AG04449 (cell line): ENCODE data around the gene CCDC126.

Source experiments
- CTCF ChIA-PET: fragments of 350-600 bp; formaldehyde crosslinking; extraction: SDS; loops from one replicate; lab custom pipeline; 2021; ENCODE audit warnings: antibody characterized with exemption; lab: Yijun Ruan, JAX
- POLR2A ChIA-PET: fragments of 400-600, 350-600 bp; formaldehyde crosslinking; extraction: SDS; loops from one replicate; lab custom pipeline; 2020; ENCODE audit warnings: antibody characterized with exemption, inconsistent platforms; lab: Yijun Ruan, JAX
- DNase-seq: peaks from one replicate; pipeline ENCODE4 v3.0.0-alpha.2; 2010; ENCODE audit warnings: low read depth, low spot score
- H3K4me3 ChIP-seq: 2 replicates; pipeline ENCODE4 v1.5.1; 2011; ENCODE audit warnings: low read depth, mild to moderate bottlenecking, control low read depth, low read length
- CTCF ChIP-seq: IDR thresholded peaks from one replicate; pipeline ENCODE4 v1.5.1; 2011; ENCODE audit warnings: mild to moderate bottlenecking, moderate library complexity, low read length, control low read depth, inconsistent platforms; ENCODE audit not compliant: insufficient read depth; ENCODE audit errors: missing control alignments

The CCDC126 gene

GRCh38 chr7:23604296-23604640 lies 7.1 kb downstream of the CCDC126 start:
- POLR2A ChIA-PET, result no interaction called here
- DNase-seq, result no peak
- TF ChIP-seq CTCF, result no peak
- no peak overlapping the region for H3K4me3 ChIP-seq
- CTCF ChIA-PET, result no interaction called here

GRCh38 chr7:23607130-23607529 lies 9.9 kb downstream of the CCDC126 start:
- no peak for DNase-seq
- POLR2A ChIA-PET, result no interaction called here
- H3K4me3 ChIP-seq, result no peak overlapping the region
- no peak for TF ChIP-seq CTCF
- CTCF ChIA-PET, result interaction anchor here (0.8 to 2.6 kb wide), 3 partner anchors 10 to 90 kb away, joined by 3 to 5 read pairs (median 4); no protein-coding TSS in a partner anchor

- DNase-seq, result no peak
- H3K4me3 ChIP-seq, result no peak overlapping the region
- TF ChIP-seq CTCF, result no peak
- CTCF ChIA-PET, result interaction anchor here (1.4 kb wide), 1 partner anchor 9 kb away, joined by 3 read pairs; no protein-coding TSS in a partner anchor
- POLR2A ChIA-PET, result no interaction called here
Measured at GRCh38 chr7:23607866-23608265, 10.7 kb downstream of the CCDC126 start.

DNA sequence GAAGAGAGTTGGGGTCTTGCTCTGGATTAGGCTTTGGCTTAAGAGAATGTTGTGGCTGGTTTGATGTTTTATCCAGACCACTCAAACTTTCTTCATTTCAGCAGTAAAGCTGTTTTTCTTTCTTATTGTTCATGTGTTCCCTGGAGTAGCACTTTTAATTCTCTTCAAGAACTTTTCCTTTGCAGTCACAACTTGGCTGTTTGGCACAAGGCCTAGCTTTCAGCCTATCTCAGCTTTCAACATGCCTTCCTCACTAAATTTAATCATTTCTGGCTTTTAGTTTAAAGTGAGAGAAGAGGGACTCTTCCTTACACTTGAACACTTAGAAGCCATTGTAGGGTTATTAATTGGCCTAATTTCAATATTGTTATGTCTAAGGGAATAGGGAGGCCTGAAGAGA lies 18.1 kb downstream of the CCDC126 start:
- no peak for DNase-seq
- ChIA-PET CTCF (interaction anchor here (1.1 kb wide), 1 partner anchor 16 kb away, joined by 3 read pairs; no protein-coding TSS in a partner anchor), POLR2A (no interaction called here)
- H3K4me3 ChIP-seq, result no peak overlapping the region
- TF ChIP-seq CTCF, result no peak

GRCh38 chr7:23616593-23616992 lies 19.4 kb downstream of the CCDC126 start:
- POLR2A ChIA-PET, result no interaction called here
- no peak for TF ChIP-seq CTCF
- CTCF ChIA-PET, result interaction anchor here (1.3 kb wide), 1 partner anchor 9 kb away, joined by 3 read pairs; no protein-coding TSS in a partner anchor
- H3K4me3 ChIP-seq, result no peak overlapping the region
- DNase-seq, result no peak

- POLR2A ChIA-PET, result no interaction called here
- no peak for DNase-seq
- TF ChIP-seq CTCF, result no peak
- H3K4me3 ChIP-seq, result no peak overlapping the region
- CTCF ChIA-PET, result interaction anchor here (1.3 kb wide), 1 partner anchor 10 kb away, joined by 3 read pairs; no protein-coding TSS in a partner anchor
Measured at GRCh38 chr7:23617482-23617881, 20.3 kb downstream of the CCDC126 start.
